ENCODE measurements around the gene KRT13. TPM values are rescaled to one million over a fixed set of nuclear protein-coding genes. Genes with fewer than 3 reads are reported as not detected.

Gene KRT13
- not detected in 2 replicates for total RNA-seq

DNA sequence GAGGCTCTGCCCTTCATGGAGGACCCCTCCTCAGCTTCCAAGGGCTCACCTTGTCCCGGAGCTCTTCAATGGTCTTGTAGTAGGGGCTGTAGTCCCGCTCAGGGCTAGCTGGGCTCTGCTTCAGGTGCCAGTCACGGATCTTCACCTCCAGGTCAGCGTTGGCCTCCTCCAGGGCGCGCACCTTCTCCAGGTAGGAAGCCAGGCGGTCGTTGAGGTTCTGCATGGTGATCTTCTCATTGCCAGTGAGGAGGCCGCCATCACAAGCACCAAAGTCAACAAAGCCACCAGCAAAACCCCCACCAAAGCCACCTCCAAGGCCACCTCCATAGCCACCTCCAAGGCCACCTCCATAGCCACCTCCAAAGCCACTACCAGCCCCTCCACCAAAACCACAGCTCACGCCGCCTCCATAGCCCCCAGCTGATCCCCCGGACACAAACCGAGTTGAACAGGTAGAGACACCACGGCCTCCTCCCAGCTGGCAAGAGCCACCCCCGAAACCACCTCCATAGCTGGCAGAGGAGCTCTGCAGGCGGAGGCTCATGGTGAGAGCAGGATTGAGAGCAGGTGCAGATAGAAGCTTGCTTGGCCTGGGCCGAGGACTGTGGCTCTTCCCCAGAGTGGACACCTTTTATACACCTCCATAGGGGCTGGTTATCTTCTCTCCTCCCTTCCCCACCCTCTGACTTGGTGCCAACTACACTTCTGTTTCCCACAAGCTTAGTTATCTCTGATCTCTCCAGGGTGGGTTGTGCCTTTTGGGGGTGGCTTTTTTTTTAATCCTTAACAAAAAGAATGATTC, at the start of gene KRT13:
Gene KRT13, minus strand, starts transcription at position 606 of the 802 bp plus-strand sequence. Its CDS starts 62 bp downstream, at position 544.
- intact Hi-C loops (cut with micrococcal nuclease), result no loop called here
- Mint-ChIP-seq H3K4me1 (ENCODE audit: low read depth) (no peaks in the 10 kb centered on the region), H3K4me3 (no peak within 1 kb of the TSS), H3K36me3 (ENCODE audit: low read depth) (no peaks in the 10 kb centered on the region), H3K27ac (no peak within 1 kb of the TSS), H3K9me3 (no peaks in the 10 kb centered on the region), H3K27me3 (ENCODE audit: insufficient read depth) (peaks cover 3% of the 10 kb centered on the region)
- DNase-seq (ENCODE audit: low spot score), result no peak

DNA sequence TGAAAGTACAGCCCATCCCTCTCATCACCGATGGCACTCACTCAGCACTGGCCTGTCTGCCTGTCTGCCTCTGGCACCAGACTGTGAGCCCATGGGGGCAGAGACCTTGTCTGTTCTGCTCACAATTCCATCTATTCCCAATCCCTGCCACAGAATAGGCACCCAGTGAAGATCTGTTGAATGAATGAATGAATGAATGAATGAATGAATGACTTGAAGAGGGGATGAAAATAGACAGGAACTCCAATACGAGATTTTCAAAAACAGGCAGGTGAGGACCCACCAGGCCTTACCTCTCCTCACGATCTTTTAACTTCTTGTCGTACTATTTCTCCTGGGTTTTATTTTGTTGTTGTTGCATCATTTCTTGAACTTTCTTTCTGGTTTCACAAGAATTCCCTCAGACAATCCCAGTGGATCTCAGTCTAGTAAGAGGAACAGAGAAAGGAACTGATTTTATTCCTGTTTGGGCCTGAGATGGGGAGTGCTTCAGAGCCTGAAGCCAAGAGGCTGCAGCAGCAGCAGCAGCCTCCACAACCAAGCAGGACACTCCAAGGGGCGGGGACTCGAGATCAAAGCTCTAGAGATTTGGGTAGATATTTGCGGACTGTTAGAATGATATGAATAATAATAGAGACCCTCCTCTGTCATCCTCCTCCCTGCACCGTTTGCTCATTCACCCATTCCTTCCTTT, 48.7 kb upstream of the KRT13 start:
- Mint-ChIP-seq H3K27ac (no peak overlapping the region), H3K9me3 (no peaks in the 10 kb centered on the region), H3K36me3 (ENCODE audit: low read depth) (no peaks in the 10 kb centered on the region), H3K27me3 (ENCODE audit: insufficient read depth) (peaks cover 10% of the 10 kb centered on the region), H3K4me3 (no peak overlapping the region), H3K4me1 (ENCODE audit: low read depth) (peaks cover 5% of the 10 kb centered on the region)
- DNase-seq (ENCODE audit: low spot score), result no peak
- intact Hi-C loops (cut with micrococcal nuclease), result no loop called here

DNA sequence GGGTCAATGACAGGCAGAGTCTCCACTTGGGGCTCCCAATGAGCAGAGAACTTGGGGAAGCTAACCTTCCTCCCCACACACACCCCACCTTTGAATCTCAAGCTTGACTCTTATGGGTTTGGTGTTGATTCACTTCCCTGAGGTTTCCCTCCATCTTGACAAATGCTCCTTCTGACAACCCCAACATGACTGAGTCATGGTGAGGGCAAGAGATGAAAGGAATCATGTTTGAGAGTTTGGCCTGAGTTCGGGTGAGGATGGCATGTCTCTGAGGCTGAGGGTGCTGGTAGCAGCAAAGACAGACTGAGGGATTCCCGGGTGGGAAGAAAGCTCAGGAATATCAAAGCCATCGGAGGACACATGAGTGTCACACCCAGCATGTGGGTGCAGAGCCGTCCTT, 47.8 kb upstream of the KRT13 start:
- peaks cover 13% of the 10 kb centered on the region for H3K4me1 Mint-ChIP-seq (ENCODE audit: low read depth)
- intact Hi-C loops (cut with micrococcal nuclease), result no loop called here
- H3K4me3 Mint-ChIP-seq, result no peak overlapping the region
- H3K9me3 Mint-ChIP-seq, result no peaks in the 10 kb centered on the region
- no peaks in the 10 kb centered on the region for H3K36me3 Mint-ChIP-seq (ENCODE audit: low read depth)
- H3K27ac Mint-ChIP-seq, result no peak overlapping the region
- peaks cover 7% of the 10 kb centered on the region for H3K27me3 Mint-ChIP-seq (ENCODE audit: insufficient read depth)
- no peak for DNase-seq (ENCODE audit: low spot score)

DNA sequence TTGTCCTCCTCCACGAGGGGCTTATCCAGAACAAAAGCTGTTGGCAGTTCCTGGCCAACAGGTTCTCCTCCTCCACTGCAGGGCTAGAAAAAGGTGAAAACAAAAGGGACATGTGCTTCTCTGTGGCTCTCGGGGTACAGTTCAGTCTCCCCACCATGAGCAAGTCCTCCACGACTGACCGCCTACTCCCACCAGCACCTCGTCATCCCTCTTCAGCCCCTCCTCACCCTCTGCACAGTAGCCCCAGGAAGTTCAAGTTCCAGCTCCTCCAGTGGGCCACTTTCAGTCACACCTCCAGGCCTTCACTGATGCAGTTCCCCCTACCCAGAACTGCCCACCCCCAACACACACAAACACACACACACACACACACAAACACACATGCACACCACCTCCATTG, 47.0 kb upstream of the KRT13 start:
- Mint-ChIP-seq H3K4me1 (ENCODE audit: low read depth) (peaks cover 20% of the 10 kb centered on the region), H3K36me3 (ENCODE audit: low read depth) (no peaks in the 10 kb centered on the region)
- intact Hi-C loops (cut with micrococcal nuclease), result no loop called here

DNA sequence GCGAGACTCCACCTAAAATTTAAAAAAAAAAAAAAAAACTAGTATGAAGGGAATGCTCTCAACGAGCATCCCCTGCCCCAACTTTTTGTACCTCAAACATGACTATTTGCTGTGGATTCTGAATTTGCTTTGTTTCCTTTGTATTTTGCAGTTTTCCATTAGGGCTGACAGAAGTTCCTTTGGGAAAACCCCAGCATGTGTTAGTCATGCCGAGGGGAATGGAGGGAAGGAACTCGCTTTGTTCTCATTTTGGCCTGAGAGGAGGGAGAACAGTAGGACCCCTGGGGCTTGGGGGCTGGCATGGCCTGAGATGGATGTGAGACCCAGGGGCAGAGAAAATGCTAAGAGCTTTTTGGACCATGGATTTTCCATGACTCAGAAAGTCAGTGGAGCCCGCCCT, 46.0 kb upstream of the KRT13 start:
- H3K4me3 Mint-ChIP-seq, result no peak overlapping the region
- H3K4me1 Mint-ChIP-seq (ENCODE audit: low read depth), result peaks cover 21% of the 10 kb centered on the region
- H3K27ac Mint-ChIP-seq, result no peak overlapping the region
- intact Hi-C loops (cut with micrococcal nuclease), result no loop called here
- DNase-seq (ENCODE audit: low spot score), result no peak
- H3K9me3 Mint-ChIP-seq, result peaks cover 8% of the 10 kb centered on the region
- H3K27me3 Mint-ChIP-seq (ENCODE audit: insufficient read depth), result peaks cover 2% of the 10 kb centered on the region
- H3K36me3 Mint-ChIP-seq (ENCODE audit: low read depth), result peaks cover 1% of the 10 kb centered on the region

More for the DNA sequence above, 47.0 kb upstream of the KRT13 start:
- peaks cover 1% of the 10 kb centered on the region for H3K9me3 Mint-ChIP-seq
- no peak overlapping the region for H3K27ac Mint-ChIP-seq
- H3K4me3 Mint-ChIP-seq, result no peak overlapping the region
- peaks cover 2% of the 10 kb centered on the region for H3K27me3 Mint-ChIP-seq (ENCODE audit: insufficient read depth)
- no peak for DNase-seq (ENCODE audit: low spot score)

DNA sequence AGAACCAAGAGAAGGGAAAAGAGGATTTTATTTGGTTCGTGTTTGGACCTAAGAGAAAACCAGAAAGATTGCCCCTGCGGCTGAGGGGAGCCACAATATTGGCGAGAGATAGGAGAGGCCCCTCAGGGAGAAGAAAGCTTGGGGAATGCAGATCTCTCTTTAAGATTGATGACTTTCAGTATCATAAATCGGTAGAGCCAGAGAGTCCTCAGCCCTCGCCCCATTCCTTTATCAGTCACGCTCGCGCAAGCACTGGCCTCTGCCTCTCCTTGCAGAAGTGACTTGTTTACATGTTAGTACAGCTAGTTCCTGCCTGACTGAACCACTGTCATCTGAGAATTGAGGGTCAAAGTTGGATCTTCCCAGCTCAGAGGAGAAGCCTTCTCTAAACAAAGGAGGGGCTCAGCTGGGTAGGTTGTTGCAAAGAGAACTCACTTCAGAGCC, 44.2 kb upstream of the KRT13 start:
- no peak for DNase-seq (ENCODE audit: low spot score)
- intact Hi-C loops (cut with micrococcal nuclease), result loop anchor here (1.0 to 5.0 kb wide), 8 partner anchors 30 to 747 kb away; no protein-coding TSS in a partner anchor
- peaks cover 8% of the 10 kb centered on the region for H3K9me3 Mint-ChIP-seq
- H3K27ac Mint-ChIP-seq, result peak overlapping the region; percentile 31
- peaks cover 1% of the 10 kb centered on the region for H3K36me3 Mint-ChIP-seq (ENCODE audit: low read depth)
- no peak overlapping the region for H3K4me3 Mint-ChIP-seq
- H3K27me3 Mint-ChIP-seq (ENCODE audit: insufficient read depth), result peaks cover 10% of the 10 kb centered on the region
- H3K4me1 Mint-ChIP-seq (ENCODE audit: low read depth), result peaks cover 21% of the 10 kb centered on the region

DNA sequence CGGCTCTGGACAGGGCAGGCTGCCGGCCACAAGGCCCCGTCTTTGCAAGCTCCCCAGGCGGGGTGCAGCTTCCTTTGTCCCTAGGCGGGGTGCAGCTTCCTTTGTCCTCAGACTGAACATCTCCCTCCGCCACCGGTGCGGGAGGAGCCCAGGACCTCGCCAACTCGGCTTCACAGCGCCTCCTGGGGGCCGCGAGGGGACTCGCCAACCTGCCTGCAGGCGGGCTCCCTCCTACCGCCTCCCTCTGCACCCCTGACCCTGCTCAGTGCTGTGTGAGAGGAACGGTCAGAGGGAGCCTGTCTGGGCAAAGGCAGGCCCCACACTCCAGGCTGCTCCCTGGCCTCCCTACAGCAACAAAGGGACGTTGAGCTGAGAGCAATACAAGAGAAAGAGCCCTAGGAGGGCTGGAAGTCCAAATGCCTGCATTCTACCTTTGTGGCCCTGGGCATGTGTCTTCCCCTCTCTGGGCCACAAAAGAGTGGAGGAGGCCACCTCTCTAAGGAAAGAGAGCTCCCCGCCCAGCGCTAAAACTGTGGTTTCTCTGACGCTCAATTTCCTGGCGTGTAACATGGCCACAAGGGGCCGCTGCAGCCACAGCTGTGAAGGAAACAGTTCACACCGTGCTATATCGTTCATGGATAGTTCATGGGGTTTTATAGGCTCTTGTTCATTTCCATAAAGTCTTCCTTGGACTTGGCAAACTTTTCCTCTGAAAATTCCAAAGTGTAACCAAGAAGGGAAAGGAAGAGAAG, 43.6 kb upstream of the KRT13 start:
- peaks cover 21% of the 10 kb centered on the region for H3K4me1 Mint-ChIP-seq (ENCODE audit: low read depth)
- H3K27me3 Mint-ChIP-seq (ENCODE audit: insufficient read depth), result peaks cover 10% of the 10 kb centered on the region
- intact Hi-C loops (cut with micrococcal nuclease), result loop anchor here (1.0 to 5.0 kb wide), 9 partner anchors 30 to 747 kb away; no protein-coding TSS in a partner anchor
- peak overlapping the region; percentile 31 for H3K27ac Mint-ChIP-seq
- peak; percentile 74 for DNase-seq (ENCODE audit: low spot score)
- no peak overlapping the region for H3K4me3 Mint-ChIP-seq
- H3K36me3 Mint-ChIP-seq (ENCODE audit: low read depth), result peaks cover 1% of the 10 kb centered on the region
- peaks cover 8% of the 10 kb centered on the region for H3K9me3 Mint-ChIP-seq

DNA sequence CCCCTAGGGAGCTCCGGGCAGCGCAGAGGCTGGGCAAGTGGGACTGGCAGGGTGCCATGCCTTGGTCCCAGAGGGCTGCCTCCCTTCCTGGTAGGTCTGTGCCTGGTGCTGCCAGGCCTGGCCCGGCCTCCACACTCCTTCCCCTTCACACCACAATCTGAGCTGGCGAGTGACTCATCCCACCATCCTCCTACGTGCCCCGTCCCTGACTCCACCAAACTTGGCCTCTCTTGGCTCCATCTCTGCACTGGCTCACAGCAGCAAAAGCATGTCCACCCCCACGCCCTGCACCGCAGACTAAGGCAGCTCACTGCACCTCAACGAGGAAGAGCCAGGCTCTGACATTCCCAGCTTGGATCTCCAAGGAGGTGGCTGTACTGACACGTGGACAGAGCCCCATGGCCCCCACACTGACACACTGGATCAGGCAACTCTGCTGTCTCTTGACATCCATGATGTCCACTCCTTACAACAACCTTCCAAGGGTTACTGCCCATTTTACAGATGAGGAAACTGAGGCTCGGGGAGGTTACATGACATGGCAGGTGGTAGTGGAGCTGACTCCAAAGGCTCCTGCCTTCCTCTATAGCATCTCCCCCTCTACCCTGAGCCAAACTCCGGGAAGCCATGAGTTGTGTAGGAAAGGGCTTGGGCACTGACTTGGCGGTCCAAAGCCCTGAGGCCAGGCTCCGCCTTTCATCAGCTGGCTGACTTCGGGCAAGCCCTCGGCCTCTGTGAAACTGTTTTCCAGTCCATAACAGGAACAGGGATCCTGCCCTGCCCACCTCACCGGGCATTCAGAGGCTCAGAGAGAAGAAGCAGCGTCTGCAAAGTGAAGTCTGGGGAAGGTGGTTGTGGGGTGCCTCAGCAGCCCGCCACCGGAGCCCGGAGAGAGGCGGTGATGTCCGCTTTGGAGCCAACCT, 42.8 kb upstream of the KRT13 start:
- peaks cover 21% of the 10 kb centered on the region for H3K4me1 Mint-ChIP-seq (ENCODE audit: low read depth)
- no peak overlapping the region for H3K4me3 Mint-ChIP-seq
- peak; percentile 6 for DNase-seq (ENCODE audit: low spot score)
- intact Hi-C loops (cut with micrococcal nuclease), result loop anchor here (1.0 to 5.0 kb wide), 4 partner anchors 61 to 746 kb away; no protein-coding TSS in a partner anchor
- peak overlapping the region; percentile 27 for H3K27ac Mint-ChIP-seq
- H3K36me3 Mint-ChIP-seq (ENCODE audit: low read depth), result peaks cover 1% of the 10 kb centered on the region
- peaks cover 10% of the 10 kb centered on the region for H3K27me3 Mint-ChIP-seq (ENCODE audit: insufficient read depth)
- peaks cover 8% of the 10 kb centered on the region for H3K9me3 Mint-ChIP-seq

DNA sequence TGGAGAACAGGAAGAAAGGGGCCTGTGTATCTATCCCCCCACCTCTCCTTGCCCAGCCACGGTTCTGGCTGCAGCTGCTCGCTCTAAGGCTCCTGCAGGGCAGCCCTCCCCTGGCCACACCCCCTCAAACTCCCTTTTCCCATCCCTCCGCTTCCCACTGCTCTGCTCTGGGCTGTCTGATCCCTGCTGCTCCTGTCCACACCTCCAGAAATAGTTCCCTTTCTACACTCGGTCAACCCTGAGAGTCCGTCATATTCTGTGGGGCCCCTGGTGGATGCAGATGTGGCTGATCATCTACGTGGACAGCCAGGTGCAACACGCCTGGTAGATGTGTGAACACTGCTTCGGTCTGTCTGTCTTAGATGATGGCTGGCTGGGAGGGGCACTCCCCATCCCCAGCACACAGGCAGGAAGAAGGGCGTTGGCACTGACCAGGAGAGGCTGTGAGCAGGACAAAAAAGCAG, 42.0 kb upstream of the KRT13 start:
- no peak for DNase-seq (ENCODE audit: low spot score)
- intact Hi-C loops (cut with micrococcal nuclease), result loop anchor here (5.0 kb wide), 1 partner anchor 745 kb away; no protein-coding TSS in a partner anchor
- Mint-ChIP-seq H3K4me1 (ENCODE audit: low read depth) (peaks cover 21% of the 10 kb centered on the region), H3K27me3 (ENCODE audit: insufficient read depth) (peaks cover 11% of the 10 kb centered on the region), H3K4me3 (no peak overlapping the region), H3K9me3 (peaks cover 8% of the 10 kb centered on the region), H3K27ac (no peak overlapping the region), H3K36me3 (ENCODE audit: low read depth) (peaks cover 1% of the 10 kb centered on the region)

DNA sequence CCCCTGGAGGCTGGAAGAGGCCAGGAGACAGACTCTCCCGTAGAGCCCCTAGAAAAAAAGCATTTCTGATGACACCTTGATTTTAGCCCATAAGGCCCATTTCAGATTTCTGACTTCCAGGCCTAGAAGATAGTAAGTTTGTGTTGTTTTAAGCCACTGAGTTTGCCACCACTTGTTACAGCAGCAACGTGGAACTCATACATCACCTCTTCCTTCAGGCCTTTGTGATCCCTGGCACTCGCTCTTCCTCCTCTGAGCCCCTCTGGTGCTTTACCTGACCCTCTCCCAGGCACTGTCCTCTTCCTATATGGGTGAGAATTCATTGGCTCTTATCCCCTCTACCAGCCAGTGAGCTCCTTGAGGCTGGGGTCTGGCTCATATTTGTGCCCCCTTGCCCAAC, 41.4 kb upstream of the KRT13 start:
- Mint-ChIP-seq H3K9me3 (peaks cover 8% of the 10 kb centered on the region), H3K36me3 (ENCODE audit: low read depth) (peaks cover 1% of the 10 kb centered on the region), H3K4me1 (ENCODE audit: low read depth) (peaks cover 21% of the 10 kb centered on the region), H3K27ac (no peak overlapping the region), H3K4me3 (no peak overlapping the region), H3K27me3 (ENCODE audit: insufficient read depth) (peaks cover 11% of the 10 kb centered on the region)
- intact Hi-C loops (cut with micrococcal nuclease), result loop anchor here (5.0 kb wide), 1 partner anchor 745 kb away; no protein-coding TSS in a partner anchor
- no peak for DNase-seq (ENCODE audit: low spot score)

DNA sequence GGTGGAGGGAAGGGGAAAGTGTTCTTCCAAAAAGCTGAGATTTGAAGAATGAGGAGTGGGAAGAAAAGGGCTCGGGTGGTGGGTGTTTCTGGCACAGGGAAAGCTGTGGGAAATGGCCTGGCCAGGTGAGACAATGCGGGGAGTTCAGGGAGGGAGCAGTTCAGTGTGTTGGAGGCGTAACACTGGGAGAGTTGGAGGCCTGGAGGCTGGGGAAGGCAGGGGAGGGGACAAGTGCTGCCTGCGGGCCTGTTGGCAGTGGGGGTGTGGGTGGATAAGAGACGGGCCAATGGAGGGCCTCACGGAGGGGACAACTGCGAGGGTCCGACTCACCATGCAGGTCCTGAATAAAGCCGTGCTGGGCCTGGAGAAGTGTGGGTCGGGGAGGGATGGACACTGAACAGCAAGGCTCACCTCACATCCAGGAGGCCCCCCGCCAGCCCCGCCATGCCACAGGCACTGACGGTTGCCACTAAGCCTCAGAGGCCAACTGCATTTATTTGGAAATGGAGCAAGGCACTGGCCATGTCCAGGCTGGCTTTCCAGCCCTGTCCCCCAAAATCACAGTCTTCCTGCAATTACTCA, 40.5 kb upstream of the KRT13 start:
- no peak overlapping the region for H3K4me3 Mint-ChIP-seq
- H3K36me3 Mint-ChIP-seq (ENCODE audit: low read depth), result peaks cover 1% of the 10 kb centered on the region
- H3K27ac Mint-ChIP-seq, result no peak overlapping the region
- peaks cover 21% of the 10 kb centered on the region for H3K4me1 Mint-ChIP-seq (ENCODE audit: low read depth)
- peaks cover 11% of the 10 kb centered on the region for H3K27me3 Mint-ChIP-seq (ENCODE audit: insufficient read depth)
- no peak for DNase-seq (ENCODE audit: low spot score)
- peaks cover 8% of the 10 kb centered on the region for H3K9me3 Mint-ChIP-seq
- intact Hi-C loops (cut with micrococcal nuclease), result loop anchor here (5.0 kb wide), 1 partner anchor 744 kb away; no protein-coding TSS in a partner anchor

All from activated T-helper 1 cell treated with anti-CD3 and anti-CD28 coated beads, Interleukin-12 subunit alpha, Interleukin-12 subunit beta, Interleukin-2, Interleukin-4 antibody, amounts not matched to agents 30 ng/mL and 10 ng/mL and 1 ng/mL, durations not matched to agents 14 hours and 24 hours and 36 hours (primary cell).